NCI-H526 treated with DMSO at 0.1 percent for 48 hours (cell line): Measurements from ENCODE around the gene KCNQ1.

Experiments used
- DNase-seq: peaks from one replicate; lab custom pipeline; 2025; lab: John Stamatoyannopoulos, UW

KCNQ1 gene

GRCh38 chr11:2859699-2860037 is 414.9 kb downstream of the KCNQ1 start:
- DNase-seq: no peak

- DNase-seq: no peak
Observed at GRCh38 chr11:2860636-2861035, 415.8 kb downstream of the KCNQ1 start.

- no peak for DNase-seq
Observed at GRCh38 chr11:2862395-2863275, 417.8 kb downstream of the KCNQ1 start.

DNA sequence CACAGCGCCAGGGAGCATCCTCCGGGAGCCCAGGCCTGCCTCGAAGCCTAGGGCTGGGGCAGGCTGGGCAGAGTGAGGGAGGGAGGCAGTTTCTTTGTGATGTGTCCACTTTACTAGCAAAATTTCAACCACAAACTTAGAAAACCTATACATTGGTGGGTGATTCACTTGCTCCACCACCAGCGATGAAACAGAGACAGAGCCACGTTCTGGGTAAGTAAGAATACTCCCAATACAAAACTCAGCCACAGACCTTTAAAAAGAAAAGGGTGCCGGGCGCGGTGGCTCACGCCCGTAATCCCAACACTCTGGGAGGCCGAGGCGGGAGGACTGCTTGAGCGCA is 418.4 kb downstream of the KCNQ1 start:
- no peak for DNase-seq

GRCh38 chr11:2864901-2865300 is 420.1 kb downstream of the KCNQ1 start:
- DNase-seq: no peak

- no peak for DNase-seq
Observed at GRCh38 chr11:2865922-2866577, 421.2 kb downstream of the KCNQ1 start.

DNA sequence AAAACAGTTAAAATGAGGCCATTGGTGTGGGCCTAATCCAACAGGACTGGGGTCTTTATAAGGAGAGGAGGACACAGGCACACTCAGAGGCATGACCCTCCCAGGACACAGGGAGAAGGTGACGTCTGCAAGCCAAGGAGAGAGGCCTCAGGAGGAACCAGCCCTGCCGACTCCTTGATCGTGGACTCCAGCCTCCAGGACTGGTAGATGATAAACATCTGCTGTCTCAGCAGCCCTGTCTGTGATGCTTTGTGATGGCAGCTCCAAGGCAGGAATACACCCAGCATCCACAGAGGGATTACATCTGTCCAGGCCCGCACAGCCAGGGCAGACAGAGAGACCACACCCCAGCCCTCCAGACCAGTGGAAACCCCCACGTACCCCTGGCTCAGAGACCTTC is 422.3 kb downstream of the KCNQ1 start:
- no peak for DNase-seq

DNA sequence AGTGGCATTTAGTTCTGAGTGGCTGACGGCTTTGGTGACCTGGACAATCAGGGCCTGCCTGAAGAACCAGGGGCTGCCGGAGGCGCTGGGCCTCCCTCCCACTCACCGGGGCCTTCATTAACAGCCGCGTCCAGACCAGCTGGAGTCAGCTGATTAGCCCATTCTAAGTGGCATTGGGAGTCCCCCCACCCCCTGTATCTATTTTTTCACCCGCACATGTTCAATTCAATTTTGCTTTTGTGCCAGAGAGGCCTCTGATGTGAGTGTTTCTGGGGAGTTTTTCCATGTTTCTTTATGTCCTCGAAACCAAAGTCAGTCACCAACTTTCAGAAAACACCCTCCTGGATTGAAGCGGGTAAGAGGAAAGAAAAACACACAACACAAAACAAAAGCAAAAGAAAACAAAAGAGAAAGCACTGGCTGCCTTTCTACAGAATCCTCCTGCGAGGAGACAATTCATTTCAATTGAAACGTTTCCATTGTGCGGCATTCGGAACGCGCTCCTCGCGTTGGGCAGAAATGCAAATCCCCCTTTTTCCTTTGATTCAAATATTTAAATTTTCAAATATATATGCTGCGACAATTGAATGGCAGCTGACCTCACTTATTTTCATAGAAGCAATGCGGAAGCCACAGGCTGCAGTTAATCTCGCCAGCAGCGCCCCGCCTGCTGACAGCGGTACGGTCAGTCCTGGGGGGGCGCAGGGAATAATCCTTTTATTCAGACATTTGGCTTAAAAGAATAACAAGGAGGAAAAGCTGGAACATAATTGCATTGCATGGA is 423.1 kb downstream of the KCNQ1 start:
- DNase-seq: peak; percentile 72

DNA sequence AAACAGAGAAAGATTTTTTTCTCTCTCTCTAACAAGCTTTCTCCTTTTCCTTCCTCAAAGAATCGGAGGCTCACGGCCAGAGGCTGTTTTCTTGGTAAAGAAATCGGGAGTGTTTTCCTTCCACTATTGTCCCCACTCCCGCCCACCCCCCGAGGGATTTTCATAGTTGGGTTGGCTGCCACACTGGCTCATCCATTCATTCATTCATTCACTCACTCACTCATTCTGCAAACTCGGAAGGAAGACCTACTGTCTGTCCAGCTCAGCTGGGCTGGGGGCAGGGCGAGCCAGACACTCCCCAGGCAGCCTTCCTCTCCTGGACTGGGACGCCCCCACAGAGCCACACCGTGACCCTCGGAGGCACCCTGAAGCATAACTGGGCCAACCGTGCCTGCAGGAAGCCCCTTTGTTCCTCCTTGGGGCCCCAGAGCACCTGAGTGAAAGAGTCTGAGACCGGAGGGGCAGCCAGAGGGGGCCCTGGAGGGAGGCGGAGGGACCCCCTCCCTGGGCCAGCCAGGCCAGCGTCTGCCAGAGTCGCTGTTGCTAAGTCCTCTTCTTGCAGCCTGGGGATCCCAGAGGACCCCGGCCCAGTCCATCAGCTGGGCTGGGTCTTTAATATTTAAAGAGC is 423.8 kb downstream of the KCNQ1 start:
- DNase-seq: no peak

GRCh38 chr11:2869134-2869526 is 424.3 kb downstream of the KCNQ1 start:
- DNase-seq: no peak

DNA sequence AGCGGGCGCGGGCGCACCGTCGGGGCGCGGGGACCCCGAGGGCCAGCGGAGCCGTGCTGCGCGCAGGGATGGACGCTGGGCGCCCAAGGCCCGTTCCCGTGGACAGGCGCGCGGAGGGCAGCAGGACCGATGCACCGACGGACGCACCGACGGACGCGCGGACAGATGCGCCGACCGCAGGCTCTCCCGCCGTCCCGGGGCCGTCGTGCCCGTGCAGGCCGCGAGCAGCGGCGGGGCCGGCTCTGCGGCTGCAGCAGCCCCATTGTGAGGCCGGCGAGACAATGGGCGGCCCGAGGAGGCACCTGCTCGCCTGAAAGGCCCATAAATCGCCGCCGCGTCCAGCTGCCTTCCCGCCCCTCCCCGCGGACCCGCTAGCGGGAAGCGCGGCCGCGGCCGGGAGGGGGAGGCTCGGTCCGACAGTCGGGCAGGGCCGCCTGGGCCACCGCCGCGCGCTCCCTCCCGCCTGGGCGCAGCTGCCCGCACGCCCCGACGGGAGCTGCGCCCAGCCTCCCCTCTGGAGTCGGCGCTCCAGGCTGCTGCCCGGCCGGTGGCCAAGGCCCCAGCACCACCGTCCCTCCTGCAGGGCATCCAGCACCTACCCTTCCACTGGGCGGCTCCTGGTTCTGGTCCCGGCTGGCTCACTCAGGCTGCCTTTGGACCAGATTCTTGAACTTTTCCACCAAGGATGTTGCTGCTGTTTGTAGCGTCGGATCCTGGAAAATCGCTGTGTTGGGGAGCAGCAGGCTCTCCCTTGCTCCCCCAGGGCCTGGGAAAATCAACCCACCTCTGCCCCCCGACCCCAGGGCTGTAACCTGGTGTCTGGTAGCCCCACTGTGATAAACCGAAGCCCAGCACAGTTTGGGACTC is 425.0 kb downstream of the KCNQ1 start:
- DNase-seq: no peak

DNA sequence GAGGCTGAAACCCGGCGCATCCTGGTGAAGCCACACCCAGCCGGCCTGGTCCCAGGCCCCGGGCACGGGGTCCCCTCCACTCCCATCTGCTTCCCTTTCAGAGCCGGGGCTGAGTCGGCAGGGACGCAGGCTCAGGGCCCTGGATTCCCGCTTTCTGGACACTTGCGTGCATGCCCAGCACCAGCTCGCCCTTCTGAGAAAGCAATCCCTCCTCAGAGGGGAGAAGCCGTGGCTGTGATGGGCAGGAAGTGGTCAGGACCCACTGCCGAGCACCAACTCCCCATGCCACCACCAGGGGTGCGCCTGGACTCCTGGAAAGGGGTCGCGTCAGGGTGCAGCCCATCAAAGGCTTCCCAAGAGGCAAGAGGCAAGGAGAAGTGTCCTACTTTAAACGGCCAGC is 425.7 kb downstream of the KCNQ1 start:
- no peak for DNase-seq

- no peak for DNase-seq
Observed at GRCh38 chr11:2870969-2871680, 426.3 kb downstream of the KCNQ1 start.

DNA sequence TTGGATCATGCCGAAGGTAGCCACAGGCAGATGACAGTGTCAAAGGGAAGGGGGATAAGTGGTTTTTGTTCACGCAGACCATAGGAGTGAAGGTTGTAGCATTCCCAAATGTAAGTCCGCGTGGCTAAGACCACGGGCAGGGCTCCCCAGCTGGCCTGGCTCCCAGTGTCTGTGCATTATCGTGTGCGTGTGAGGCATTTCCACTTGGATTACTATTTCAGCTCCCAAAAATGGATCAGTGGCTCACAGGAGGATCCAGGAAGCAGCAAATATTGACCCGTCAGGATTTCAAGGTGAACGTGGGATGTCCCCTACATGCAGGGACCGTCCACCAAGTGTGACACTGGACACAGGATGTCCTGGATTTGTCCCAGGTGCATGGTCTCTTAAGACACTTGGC is 430.2 kb downstream of the KCNQ1 start:
- no peak for DNase-seq

- DNase-seq: no peak
Observed at GRCh38 chr11:2877474-2877873, 432.7 kb downstream of the KCNQ1 start.

DNA sequence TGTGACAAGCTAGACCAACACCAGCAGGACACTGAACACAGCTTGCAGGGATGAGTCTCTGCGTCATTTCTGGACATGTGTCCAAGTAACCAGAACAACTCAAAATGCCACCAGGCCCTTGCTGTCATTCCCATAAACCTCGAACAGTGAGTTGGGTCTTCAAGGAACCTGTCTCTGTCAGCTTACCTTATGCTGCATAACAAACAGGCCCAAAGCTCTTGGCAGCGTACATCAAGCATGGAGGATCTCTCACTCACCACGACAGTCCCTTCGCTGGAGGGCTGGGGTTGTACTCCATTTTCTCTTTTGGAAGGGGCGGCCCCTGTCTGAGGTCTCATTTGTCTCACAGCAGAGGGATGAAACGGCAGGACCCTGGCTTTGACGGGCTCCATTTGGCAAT is 434.0 kb downstream of the KCNQ1 start:
- no peak for DNase-seq

GRCh38 chr11:2880646-2881045 is 435.8 kb downstream of the KCNQ1 start:
- no peak for DNase-seq

DNA sequence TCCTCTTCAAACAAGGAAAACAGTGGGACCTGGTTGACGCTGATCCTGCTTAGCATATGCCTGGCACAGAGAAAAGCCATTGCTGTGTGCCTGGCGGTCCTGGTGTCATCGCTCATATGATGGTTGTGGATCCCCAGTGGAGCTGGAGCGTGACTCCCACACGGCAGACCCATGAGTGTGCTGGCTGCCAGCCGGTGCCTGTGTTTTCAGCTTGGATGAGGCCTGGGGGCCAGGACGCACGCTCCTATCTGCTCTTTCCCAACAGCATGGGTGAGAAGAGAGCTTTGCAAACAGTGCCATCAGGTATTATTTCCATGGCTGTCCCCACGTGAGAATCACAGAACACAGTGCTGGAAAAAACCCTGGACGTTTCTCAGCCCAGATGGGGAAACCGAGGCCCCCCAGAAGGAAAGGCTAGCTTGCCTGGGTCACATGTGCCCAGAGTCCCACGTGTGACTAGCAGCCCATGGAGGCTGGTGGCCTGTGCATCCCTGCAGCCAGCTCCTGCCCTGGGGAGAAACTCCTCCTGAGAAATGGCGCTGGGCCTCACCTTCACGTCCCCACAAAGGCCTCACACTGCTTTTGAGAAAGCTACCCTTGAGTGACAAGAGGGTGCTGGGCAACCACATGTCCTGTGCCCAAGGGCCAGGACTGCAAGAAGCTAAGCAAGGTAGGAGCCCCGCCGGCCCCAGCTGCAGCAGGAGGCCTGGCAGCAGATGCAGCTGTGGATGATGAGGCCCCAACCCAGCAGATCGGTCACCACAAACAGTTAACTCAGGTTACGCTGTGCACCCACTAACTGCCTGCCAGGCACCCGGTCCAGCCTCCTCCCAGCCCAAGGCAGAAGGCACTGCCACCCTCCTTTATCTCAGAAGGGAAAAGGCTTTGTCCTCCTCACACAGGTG is 436.5 kb downstream of the KCNQ1 start:
- no peak for DNase-seq

DNA sequence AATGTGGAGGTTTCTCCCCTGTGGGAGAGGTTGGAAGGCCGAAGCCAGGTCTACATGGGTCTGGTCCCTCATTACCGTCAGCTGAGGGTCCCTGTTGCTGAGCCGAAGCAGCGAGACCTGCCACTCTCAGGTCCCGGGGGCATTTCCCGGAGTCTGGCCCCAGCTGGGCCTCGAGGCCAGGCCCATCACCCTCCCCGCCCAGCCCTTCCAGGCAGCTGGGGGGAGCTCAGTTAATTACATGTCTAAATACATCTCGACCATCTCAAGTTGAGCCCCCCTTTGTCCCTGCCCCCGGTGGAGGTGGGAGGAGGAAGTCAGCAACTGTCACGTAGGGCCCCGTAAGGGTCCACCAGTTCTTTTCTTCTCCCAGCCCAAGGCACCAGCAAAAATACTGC is 437.2 kb downstream of the KCNQ1 start:
- no peak for DNase-seq
